MM.1S (cell line): ENCODE results near the gene PTPRK.

Experiments
- DNase-seq: peaks from one replicate; pipeline ENCODE4 v3.0.0-alpha.2; 2015
- H2AFZ ChIP-seq: fragments of 300-600 bp; sonication (generic); 2 replicates; pipeline ENCODE4 v1.6.0; 2016; ENCODE audit warnings: antibody characterized with exemption, low read length
- H3F3A ChIP-seq: fragments of 300-600 bp; sonication (generic); 2 replicates; pipeline ENCODE4 v1.6.1; 2016; ENCODE audit warnings: mild to moderate bottlenecking, antibody characterized with exemption, low read length, moderate library complexity, mixed read lengths; ENCODE audit not compliant: insufficient read depth
- H3K27ac ChIP-seq: fragments of 300-600 bp; sonication (generic); 2 replicates; pipeline ENCODE4 v1.5.1; 2016; ENCODE audit warnings: mild to moderate bottlenecking, low read length
- H3K27me3 ChIP-seq: fragments of 300-600 bp; sonication (generic); replicated peaks from 2 replicates; pipeline ENCODE4 v1.6.0; 2016; ENCODE audit warnings: low read length; ENCODE audit not compliant: insufficient read depth
- H3K36me3 ChIP-seq: fragments of 300-600 bp; sonication (generic); replicated peaks from 2 replicates; pipeline ENCODE4 v1.6.1; 2016; ENCODE audit warnings: mild to moderate bottlenecking, low read length, mixed read lengths; ENCODE audit not compliant: insufficient read depth
- H3K4me1 ChIP-seq: fragments of 300-600 bp; sonication (generic); 2 replicates; pipeline ENCODE4 v1.6.1; 2016; ENCODE audit warnings: low read length, mixed read lengths
- H3K4me2 ChIP-seq: fragments of 300-600 bp; sonication (generic); 2 replicates; pipeline ENCODE4 v1.6.0; 2016; ENCODE audit warnings: low read depth, low read length
- H3K4me3 ChIP-seq: fragments of 300-600 bp; sonication (generic); 2 replicates; pipeline ENCODE4 v1.5.1; 2016; ENCODE audit warnings: low read length, mixed read lengths
- H3K79me2 ChIP-seq: fragments of 300-600 bp; sonication (generic); 2 replicates; pipeline ENCODE4 v1.6.1; 2016; ENCODE audit warnings: mixed run types, low read length, mixed read lengths
- H3K9ac ChIP-seq: fragments of 300-600 bp; sonication (generic); 2 replicates; pipeline ENCODE4 v1.6.1; 2016; ENCODE audit warnings: low read length, mixed read lengths
- H3K9me2 ChIP-seq: fragments of 300-600 bp; sonication (generic); replicated peaks from 2 replicates; pipeline ENCODE4 v1.6.1; 2016; ENCODE audit warnings: mild to moderate bottlenecking, low read length, mixed read lengths; ENCODE audit not compliant: insufficient read depth
- H3K9me3 ChIP-seq: fragments of 300-600 bp; sonication (generic); replicated peaks from 2 replicates; pipeline ENCODE4 v1.6.1; 2016; ENCODE audit warnings: mild to moderate bottlenecking, low read length, mixed read lengths; ENCODE audit not compliant: insufficient read depth
- H4K20me1 ChIP-seq: fragments of 300-600 bp; sonication (generic); 2 replicates; pipeline ENCODE4 v1.6.1; 2016; ENCODE audit warnings: mild to moderate bottlenecking, low read length, moderate library complexity, mixed read lengths; ENCODE audit not compliant: insufficient read depth
- CTCF ChIP-seq: fragments of 300-600 bp; sonication (generic); IDR thresholded peaks from 2 replicates; pipeline ENCODE4 v1.5.1; 2016; ENCODE audit warnings: antibody characterized with exemption, low read length, mixed read lengths
- EZH2 ChIP-seq: fragments of 300-600 bp; sonication (generic); optimal IDR thresholded peaks from 2 replicates; pipeline ENCODE3; 2017; ENCODE audit warnings: low read depth, mild to moderate bottlenecking, antibody characterized with exemption, low read length, mixed read lengths
- EZH2phosphoT487 ChIP-seq: fragments of 300-600 bp; sonication (generic); IDR thresholded peaks from 2 replicates; pipeline ENCODE4 v1.6.1; 2018; ENCODE audit warnings: antibody characterized with exemption, low read length

The PTPRK gene

GRCh38 chr6:127966616-127967015, 553.8 kb downstream of the PTPRK start:
- Histone ChIP-seq H3K9me3 (no peaks in the 10 kb centered on the region), H3F3A (no peaks in the 10 kb centered on the region), H3K27me3 (no peaks in the 10 kb centered on the region), H3K27ac (no peak overlapping the region), H3K9me2 (no peaks in the 10 kb centered on the region), H3K79me2 (no peaks in the 10 kb centered on the region), H3K9ac (no peak overlapping the region), H3K36me3 (no peaks in the 10 kb centered on the region), H3K4me2 (no peak overlapping the region), H4K20me1 (no peaks in the 10 kb centered on the region), H3K4me1 (no peaks in the 10 kb centered on the region), H2AFZ (no peak overlapping the region), H3K4me3 (no peak overlapping the region)
- TF ChIP-seq CTCF (no peak), EZH2 (no peak), EZH2phosphoT487 (no peak)
- DNase-seq: no peak

- Histone ChIP-seq H3F3A (no peaks in the 10 kb centered on the region), H3K9me3 (no peaks in the 10 kb centered on the region), H3K79me2 (no peaks in the 10 kb centered on the region), H3K9me2 (no peaks in the 10 kb centered on the region), H3K27ac (no peak overlapping the region), H3K4me1 (no peaks in the 10 kb centered on the region), H3K9ac (no peak overlapping the region), H3K36me3 (no peaks in the 10 kb centered on the region), H3K4me3 (no peak overlapping the region), H3K27me3 (no peaks in the 10 kb centered on the region), H3K4me2 (no peak overlapping the region), H4K20me1 (no peaks in the 10 kb centered on the region), H2AFZ (no peak overlapping the region)
- no peak for DNase-seq
- TF ChIP-seq EZH2: no peak
- no peak for TF ChIP-seq CTCF
- TF ChIP-seq EZH2phosphoT487: no peak
These were observed 556.9 kb downstream of the PTPRK start for GRCh38 chr6:127963495-127963894.

- no peak overlapping the region for H3K4me3 ChIP-seq
- no peaks in the 10 kb centered on the region for H3K79me2 ChIP-seq
- no peak overlapping the region for H3K4me2 ChIP-seq
- no peaks in the 10 kb centered on the region for H3F3A ChIP-seq
- no peak overlapping the region for H2AFZ ChIP-seq
- no peak for DNase-seq
- H3K9me3 ChIP-seq: no peaks in the 10 kb centered on the region
- H3K9ac ChIP-seq: no peak overlapping the region
- H3K36me3 ChIP-seq: no peaks in the 10 kb centered on the region
- no peaks in the 10 kb centered on the region for H4K20me1 ChIP-seq
- no peak overlapping the region for H3K27ac ChIP-seq
- TF ChIP-seq EZH2phosphoT487 (no peak), EZH2 (no peak), CTCF (no peak)
- H3K4me1 ChIP-seq: no peaks in the 10 kb centered on the region
- no peaks in the 10 kb centered on the region for H3K9me2 ChIP-seq
- H3K27me3 ChIP-seq: no peaks in the 10 kb centered on the region
These were observed 560.5 kb downstream of the PTPRK start for GRCh38 chr6:127959869-127960268.

DNA sequence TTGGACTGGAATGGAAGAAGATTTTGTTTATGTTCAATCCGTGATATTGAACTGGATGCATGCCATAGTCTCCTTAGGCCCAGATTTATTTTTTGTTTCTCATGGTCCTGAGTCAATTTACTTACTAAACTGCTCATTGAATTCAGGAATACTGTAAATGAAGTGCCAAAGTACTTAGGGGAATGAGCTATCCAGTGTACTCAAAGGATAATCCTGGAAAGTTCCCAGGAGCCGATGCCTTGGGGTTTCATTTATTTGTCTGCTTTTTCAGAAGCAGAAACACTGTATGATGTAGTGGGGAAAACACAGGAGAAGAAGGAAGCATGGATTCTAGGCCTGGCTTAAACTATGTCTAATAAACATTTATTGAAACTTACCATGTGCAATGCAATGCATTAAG, 563.4 kb downstream of the PTPRK start:
- Histone ChIP-seq H3K4me2 (no peak overlapping the region), H4K20me1 (no peaks in the 10 kb centered on the region), H3K36me3 (no peaks in the 10 kb centered on the region), H3K79me2 (no peaks in the 10 kb centered on the region), H3F3A (no peaks in the 10 kb centered on the region), H2AFZ (no peak overlapping the region), H3K9me3 (no peaks in the 10 kb centered on the region), H3K27ac (no peak overlapping the region), H3K4me1 (no peaks in the 10 kb centered on the region), H3K9me2 (no peaks in the 10 kb centered on the region), H3K9ac (no peak overlapping the region), H3K4me3 (no peak overlapping the region), H3K27me3 (no peaks in the 10 kb centered on the region)
- no peak for DNase-seq
- TF ChIP-seq EZH2phosphoT487 (no peak), EZH2 (no peak), CTCF (no peak)
